HK-2 (cell line): ENCODE results near the gene SNX32.

Experiments used
- DNase-seq: peaks from one replicate; pipeline ENCODE4 v3.0.0-alpha.2; 2018; ENCODE audit not compliant: unreplicated experiment

SNX32 gene

GRCh38 chr11:65857500-65857852, 23.7 kb downstream of the SNX32 start:
- DNase-seq, result no peak

GRCh38 chr11:65857853-65858680, 24.3 kb downstream of the SNX32 start, which contains the start of gene CFL1:
CFL1 (minus strand) TSS chr11:65858180; CDS start chr11:65858099, 81 bp downstream.
- DNase-seq, result peak; percentile 93

- no peak for DNase-seq
Observed at GRCh38 chr11:65858681-65859087, 24.9 kb downstream of the SNX32 start.

GRCh38 chr11:65859095-65859811, 25.5 kb downstream of the SNX32 start:
- peak; percentile 95 for DNase-seq

GRCh38 chr11:65859812-65860277, 26.1 kb downstream of the SNX32 start:
- no peak for DNase-seq

GRCh38 chr11:65860278-65861164, 26.8 kb downstream of the SNX32 start, which contains the start of gene MUS81:
MUS81 (plus strand) TSS chr11:65860433; CDS start chr11:65860754, 321 bp downstream.
- DNase-seq, result peak; percentile 96

GRCh38 chr11:65861165-65861505, 27.4 kb downstream of the SNX32 start:
- DNase-seq, result no peak

- no peak for DNase-seq
Observed at GRCh38 chr11:65861533-65862183, 27.9 kb downstream of the SNX32 start.

- no peak for DNase-seq
Observed at GRCh38 chr11:65862191-65862735, 28.5 kb downstream of the SNX32 start.

GRCh38 chr11:65862941-65863888, 29.5 kb downstream of the SNX32 start:
- DNase-seq, result no peak

- no peak for DNase-seq
Observed at GRCh38 chr11:65863889-65864705, 30.3 kb downstream of the SNX32 start.

GRCh38 chr11:65864706-65865471, 31.1 kb downstream of the SNX32 start:
- DNase-seq, result no peak

- DNase-seq, result no peak
Observed at GRCh38 chr11:65865550-65866172, 31.9 kb downstream of the SNX32 start.

- no peak for DNase-seq
Observed at GRCh38 chr11:65866509-65867283, 32.9 kb downstream of the SNX32 start.

- DNase-seq, result no peak
Observed at GRCh38 chr11:65867284-65868071, 33.7 kb downstream of the SNX32 start.

GRCh38 chr11:65868076-65868667, 34.4 kb downstream of the SNX32 start:
- no peak for DNase-seq
